K562 (cell line): ENCODE results near the gene TRANK1. TPM values are rescaled to one million over a fixed set of nuclear protein-coding genes. Genes with fewer than 3 reads are reported as not detected.

Source experiments
- ATF7 ChIP-seq: fragments of 450-650 bp; IDR thresholded peaks from 2 replicates; pipeline ENCODE4 v1.7.1; 2014; ENCODE audit warnings: mild to moderate bottlenecking, moderate library complexity
- BRD9 ChIP-seq: fragments of 450-650 bp; IDR thresholded peaks from 2 replicates; pipeline ENCODE4 v1.6.1; 2018; ENCODE audit warnings: low read depth; ENCODE audit not compliant: partially characterized antibody
- CBFA2T2 ChIP-seq: fragments of 450-650 bp; conservative IDR thresholded peaks from 2 replicates; pipeline ENCODE4 v1.6.1; 2017; ENCODE audit warnings: mild to moderate bottlenecking
- CSDE1 ChIP-seq, 2 experiments: fragments of 450-650 bp; IDR thresholded peaks; 2 replicates each; pipeline ENCODE4 v1.6.1; 2016; ENCODE audit warnings: mild to moderate bottlenecking in 1 of 2
- EP300 ChIP-seq: IDR thresholded peaks from 2 replicates; pipeline ENCODE4 v1.6.1; 2012; ENCODE audit warnings: low read length, improper control_type of control experiment
- FOSL1 ChIP-seq: fragments of 200-800 bp; sonication (Bioruptor generic); conservative IDR thresholded peaks from 2 replicates; pipeline ENCODE4 v1.6.1; 2016; ENCODE audit warnings: missing genetic modification characterization, missing compliant biosample characterization
- FOXA1 ChIP-seq: fragments of 450-650 bp; IDR thresholded peaks from 2 replicates; pipeline ENCODE4 v1.6.1; 2016; ENCODE audit warnings: mild to moderate bottlenecking, borderline replicate concordance
- FOXA3 ChIP-seq, 2 experiments: fragments of 450-650 bp in 1 of 2; sonication (generic) in 1 of 2; formaldehyde crosslinking; IDR thresholded peaks in 1 of 2; conservative IDR thresholded peaks in 1 of 2; 2 replicates each; pipeline versions ENCODE4 v1.4.0 to v1.8.0; 2020 to 2022; ENCODE audit warnings: mild to moderate bottlenecking in 2 of 2, missing genetic modification reagents in 1 of 2
- GABPA ChIP-seq: fragments of 200-800 bp; sonication (Bioruptor generic); conservative IDR thresholded peaks from 2 replicates; pipeline ENCODE4 v1.6.1; 2016; ENCODE audit warnings: low read depth, missing genetic modification characterization, missing compliant biosample characterization
- GTF2E2 ChIP-seq: fragments of 200-800 bp; sonication (Bioruptor generic); IDR thresholded peaks from 2 replicates; pipeline ENCODE4 v1.6.1; 2016; ENCODE audit warnings: missing genetic modification characterization, missing compliant biosample characterization
- HDAC2 ChIP-seq: fragments of 450-650 bp; IDR thresholded peaks from 2 replicates; pipeline ENCODE4 v1.6.1; 2016; ENCODE audit warnings: mild to moderate bottlenecking
- JUNB ChIP-seq: fragments of 450-650 bp; formaldehyde crosslinking; conservative IDR thresholded peaks from 2 replicates; pipeline ENCODE4 v1.4.0; 2020; ENCODE audit warnings: mild to moderate bottlenecking
- L3MBTL2 ChIP-seq: fragments of 450-650 bp; IDR thresholded peaks from 2 replicates; pipeline ENCODE4 v1.6.1; 2016; ENCODE audit warnings: mild to moderate bottlenecking, moderate library complexity
- MAFK ChIP-seq: IDR thresholded peaks from 2 replicates; pipeline ENCODE4 v1.6.1; 2011; ENCODE audit warnings: low read length, improper control_type of control experiment
- MNT ChIP-seq, 2 experiments: fragments of 450-650 bp; conservative IDR thresholded peaks; 2 replicates each; pipeline ENCODE4 v1.6.1; 2017; ENCODE audit warnings: mild to moderate bottlenecking in 2 of 2, moderate library complexity in 2 of 2
- MTA3 ChIP-seq: fragments of 450-650 bp; formaldehyde crosslinking; IDR thresholded peaks from 2 replicates; pipeline ENCODE4 v1.6.1; 2017; ENCODE audit warnings: mild to moderate bottlenecking, borderline replicate concordance
- MYC ChIP-seq, 2 experiments: fragments of 250-450 bp in 1 of 2; sonication (Bioruptor Pico) in 1 of 2; IDR thresholded peaks; 2 replicates each; pipeline versions ENCODE4 v1.5.1 to v1.6.1; 2012 to 2021; ENCODE audit warnings: low read depth in 2 of 2, borderline replicate concordance in 1 of 2, improper control_type of control experiment in 1 of 2, low read length in 1 of 2, mild to moderate bottlenecking in 1 of 2, moderate library complexity in 1 of 2
- NCOA4 ChIP-seq: fragments of 450-650 bp; IDR thresholded peaks from 2 replicates; pipeline ENCODE4 v1.6.1; 2018; ENCODE audit warnings: mild to moderate bottlenecking; ENCODE audit not compliant: partially characterized antibody
- RAD51 ChIP-seq: fragments of 450-650 bp; IDR thresholded peaks from 2 replicates; pipeline ENCODE4 v1.7.1; 2016; ENCODE audit warnings: low read depth, mild to moderate bottlenecking, borderline replicate concordance
- SMAD4 ChIP-seq: fragments of 250-450 bp; sonication (Bioruptor Pico); conservative IDR thresholded peaks from 2 replicates; pipeline ENCODE4 v1.8.0; 2021; ENCODE audit warnings: inconsistent platforms, mild to moderate bottlenecking, moderate library complexity
- SOX6 ChIP-seq: fragments of 450-650 bp; IDR thresholded peaks from 2 replicates; pipeline ENCODE4 v1.6.1; 2014; ENCODE audit warnings: mild to moderate bottlenecking
- TAL1 ChIP-seq: fragments of 450-650 bp; IDR thresholded peaks from 2 replicates; pipeline ENCODE4 v1.6.1; 2016; ENCODE audit warnings: mild to moderate bottlenecking
- TEAD2 ChIP-seq: fragments of 450-650 bp; IDR thresholded peaks from 2 replicates; pipeline ENCODE4 v1.6.1; 2016; ENCODE audit warnings: missing genetic modification characterization, control low read depth, missing compliant biosample characterization
- ZNF717 ChIP-seq: fragments of 250-450 bp; sonication (Bioruptor Pico); IDR thresholded peaks from 2 replicates; pipeline ENCODE4 v1.5.0; 2021
- polyA plus RNA-seq, 8 experiments: library from polyadenylated mRNA; depleted of rRNA in 4 of 8; stranded (reverse) in 5 of 8; unstranded in 3 of 8; fragments of >200 nt; fragmentation: Nextera tagmentation in 2 of 8; fragmentation: Illumina TruSeq in 1 of 8; extraction: Ambion mirVana in 2 of 8; extraction: Trizol in 1 of 8; gene quantifications; 2 replicates each; pipeline versions ENCODE4 v1.2.1 to v1.2.3, GENCODE V29; 2011 to 2014; ENCODE audit warnings: inconsistent platforms in 1 of 8, missing spikeins in 1 of 8
- total RNA-seq, 7 experiments: library from RNA; depleted of rRNA in 6 of 7; stranded (reverse); fragments of >200 nt in 6 of 7; fragmentation: Illumina TruSeq in 2 of 7; extraction: Trizol in 2 of 7; gene quantifications; 2 replicates each; pipeline versions ENCODE4 v1.2.1 to v1.2.3, GENCODE V29; 2011 to 2021; ENCODE audit warnings: low replicate concordance in 1 of 7
- TF ChIP-seq, protein P1 (sequence below), 2 experiments: fragments of 450-650 bp in 1 of 2; sonication (generic) in 1 of 2; formaldehyde crosslinking in 1 of 2; IDR thresholded peaks in 1 of 2; conservative IDR thresholded peaks in 1 of 2; 2 replicates each; pipeline versions ENCODE4 v1.6.1 to v1.8.1; 2016 to 2023; ENCODE audit warnings: mild to moderate bottlenecking in 2 of 2, moderate library complexity in 2 of 2, inconsistent platforms in 1 of 2, missing genetic modification reagents in 1 of 2
- TF ChIP-seq, protein P2 (sequence below): fragments of 250-450 bp; sonication (Bioruptor Pico); IDR thresholded peaks from 2 replicates; pipeline ENCODE4 v1.8.0; 2022; ENCODE audit warnings: moderate library complexity, mild to moderate bottlenecking, inconsistent platforms

Gene TRANK1
- total and polyA plus RNA-seq, 9 of the 15 experiments (the other 6 are each of a cell fraction or from before 2014, with no cell fraction given), result 0.41 to 5.3 (median 2.1) TPM

- TF ChIP-seq JUNB (CRISPR knock-in tag) (0 out of 2 replicates have a peak, but pooled peaks have one; percentile 1), GTF2E2 (peak; percentile 68), CBFA2T2 (no peak), L3MBTL2 (0 out of 2 replicates have a peak, but pooled peaks have one; percentile 14), MNT (conservative IDR thresholded peaks at IDR 0.05) (peak; percentile 37 to 72; a peak in 2 of 4 replicates), FOXA1 (peak; percentile 24; the same call in 1 of the 2 replicates), NCOA4 (no peak), ZNF717 (no peak), TEAD2 (peak; percentile 15; the same call in 1 of the 2 replicates), GABPA (peak; percentile 60; the same call in 1 of the 2 replicates), TAL1 (0 out of 2 replicates have a peak, but pooled peaks have one; percentile 19), FOSL1 (tag) (peak; percentile 56; the same call in 1 of the 2 replicates), SOX6 (peak; percentile 84), MAFK (peak; percentile 33), EP300 (peak; percentile 44; the same call in 1 of the 2 replicates), CSDE1 (IDR thresholded peaks at IDR 0.05) (no peak), SMAD4 (CRISPR knock-in tag) (0 out of 2 replicates have a peak, but pooled peaks have one; percentile 55), BRD9 (peak; percentile 83), MYC (IDR thresholded peaks at IDR 0.05; ENCODE audit: low read depth, low read length) (no peak), MYC (CRISPR knock-in tag; IDR thresholded peaks at IDR 0.05; ENCODE audit: borderline replicate concordance, low read depth) (no peak), FOXA3 (CRISPR knock-in tag; conservative IDR thresholded peaks at IDR 0.05 in 1 of 2, IDR thresholded peaks at IDR 0.05 in 1 of 2) (peak in 1 of 2 experiments; percentile 66; a peak in 2 of 4 replicates), MTA3 (peak; percentile 33; the same call in 1 of the 2 replicates), HDAC2 (peak; percentile 38), ATF7 (peak; percentile 60), RAD51 (no peak)
- TF ChIP-seq, protein P1, sequence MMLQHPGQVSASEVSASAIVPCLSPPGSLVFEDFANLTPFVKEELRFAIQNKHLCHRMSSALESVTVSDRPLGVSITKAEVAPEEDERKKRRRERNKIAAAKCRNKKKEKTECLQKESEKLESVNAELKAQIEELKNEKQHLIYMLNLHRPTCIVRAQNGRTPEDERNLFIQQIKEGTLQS (IDR thresholded peaks at IDR 0.05), result peak; percentile 65; the same call in 1 of the 2 replicates
- TF ChIP-seq, protein P1 (CRISPR knock-in tag; conservative IDR thresholded peaks at IDR 0.05), result no peak
- TF ChIP-seq, protein P2, sequence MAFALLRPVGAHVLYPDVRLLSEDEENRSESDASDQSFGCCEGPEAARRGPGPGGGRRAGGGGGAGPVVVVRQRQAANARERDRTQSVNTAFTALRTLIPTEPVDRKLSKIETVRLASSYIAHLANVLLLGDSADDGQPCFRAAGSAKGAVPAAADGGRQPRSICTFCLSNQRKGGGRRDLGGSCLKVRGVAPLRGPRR (CRISPR knock-in tag), result no peak
These were observed 36.8 kb downstream of the TRANK1 start (continued) for GRCh38 chr3:36907911-36908646.
